Keratinocyte (primary cell): ENCODE data around the gene ZBED4. TPM values are rescaled to one million over a fixed set of nuclear protein-coding genes. Genes with fewer than 3 reads are reported as not detected.

Source experiments
- DNase-seq: peaks from one replicate; pipeline ENCODE4 v3.0.0-alpha.2; 2011; ENCODE audit warnings: low read depth, missing footprints, low spot score
- FAIRE-seq: peaks from 2 replicates; lab custom pipeline; 2011; peaks lifted over from hg19 to GRCh38; lab: Jason Lieb, UNC
- H2AFZ ChIP-seq: 2 replicates; pipeline ENCODE4 v1.6.0; 2012; ENCODE audit warnings: low read length, control low read depth, inconsistent platforms; ENCODE audit not compliant: control insufficient read depth
- H3K27ac ChIP-seq: 2 replicates; pipeline ENCODE4 v1.5.1; 2011; ENCODE audit warnings: low read length; ENCODE audit not compliant: control insufficient read depth, insufficient read depth
- H3K27me3 ChIP-seq: 3 replicates; pipeline ENCODE4 v1.6.0; 2011; ENCODE audit warnings: low read length; ENCODE audit not compliant: control insufficient read depth, insufficient read depth; ENCODE audit errors: extremely low read depth
- H3K36me3 ChIP-seq, 2 experiments: 2 replicates in 1 of 2; 3 replicates in 1 of 2; pipeline ENCODE4 v1.5.1; 2011; ENCODE audit warnings: low read length in 2 of 2, mild to moderate bottlenecking in 1 of 2; ENCODE audit not compliant: control insufficient read depth in 2 of 2, insufficient read depth in 2 of 2; ENCODE audit errors: extremely low read depth in 1 of 2
- H3K4me1 ChIP-seq: 3 replicates; pipeline ENCODE4 v1.5.1; 2011; ENCODE audit warnings: low read length; ENCODE audit not compliant: control insufficient read depth, insufficient read depth; ENCODE audit errors: extremely low read depth
- H3K4me2 ChIP-seq: 3 replicates; pipeline ENCODE4 v1.6.0; 2011; ENCODE audit warnings: low read depth, low read length; ENCODE audit not compliant: control insufficient read depth, insufficient read depth; ENCODE audit errors: extremely low read depth
- H3K4me3 ChIP-seq, 3 experiments: fragments of 200-600 bp in 1 of 3; sonication (generic) in 1 of 3; 2 replicates in 2 of 3; 3 replicates in 1 of 3; pipeline ENCODE4 v1.5.1; 2011 to 2016; ENCODE audit warnings: low read length in 3 of 3, mild to moderate bottlenecking in 3 of 3, control low read depth in 2 of 3, inconsistent platforms in 1 of 3, low read depth in 1 of 3, mixed read lengths in 1 of 3, mixed run types in 1 of 3, moderate library complexity in 1 of 3; ENCODE audit not compliant: control insufficient read depth in 2 of 3, insufficient read depth in 2 of 3; ENCODE audit errors: extremely low read depth in 1 of 3
- H3K79me2 ChIP-seq: 2 replicates; pipeline ENCODE4 v1.6.0; 2012; ENCODE audit warnings: low read length; ENCODE audit not compliant: control insufficient read depth, insufficient read depth
- H3K9ac ChIP-seq: 3 replicates; pipeline ENCODE4 v1.6.0; 2011; ENCODE audit warnings: low read length; ENCODE audit not compliant: control insufficient read depth, insufficient read depth; ENCODE audit errors: extremely low read depth
- H3K9me1 ChIP-seq: 3 replicates; pipeline ENCODE4 v1.6.0; 2011; ENCODE audit warnings: low read length; ENCODE audit not compliant: control insufficient read depth, insufficient read depth; ENCODE audit errors: extremely low read depth
- H3K9me3 ChIP-seq: 2 replicates; pipeline ENCODE4 v1.5.1; 2012; ENCODE audit warnings: low read depth, low read length; ENCODE audit not compliant: control insufficient read depth
- H4K20me1 ChIP-seq: 3 replicates; pipeline ENCODE4 v1.6.0; 2011; ENCODE audit warnings: low read length; ENCODE audit not compliant: control insufficient read depth, insufficient read depth; ENCODE audit errors: extremely low read depth
- EZH2 ChIP-seq: IDR thresholded peaks from one replicate; pipeline ENCODE4 v1.6.1; 2012; ENCODE audit warnings: inconsistent platforms, mild to moderate bottlenecking, low read length, moderate library complexity
- dilution Hi-C: fragments of 300-500 bp; cut with MboI; formaldehyde crosslinking; loops from one replicate; pipeline ENCODE4 v1.7.0; 2020; ENCODE audit warnings: low sequenced_read_pairs; ENCODE audit not compliant: extremely low pct_ligation_motif_present
- polyA plus RNA-seq, 5 experiments: library from polyadenylated mRNA; depleted of rRNA in 3 of 5; stranded (reverse) in 3 of 5; stranded (forward) in 1 of 5; unstranded in 1 of 5; fragments of >200 nt; gene quantifications; 1 replicate in 1 of 5; 2 replicates in 3 of 5; 3 replicates in 1 of 5; pipeline versions ENCODE4 v1.2.1 to v1.2.3, GENCODE V29; 2011 to 2012; ENCODE audit warnings: missing spikeins in 2 of 5, low read depth in 1 of 5, low replicate concordance in 1 of 5
- TF ChIP-seq, protein P1 (sequence below), 3 experiments: IDR thresholded peaks in 1 of 3; conservative IDR thresholded peaks in 1 of 3; optimal IDR thresholded peaks in 1 of 3; 2 replicates in 2 of 3; 3 replicates in 1 of 3; pipeline versions ENCODE3 to v1.5.1; 2011; ENCODE audit warnings: low read length in 3 of 3, mild to moderate bottlenecking in 3 of 3, moderate library complexity in 2 of 3, control low read depth in 1 of 3, inconsistent platforms in 1 of 3; ENCODE audit not compliant: insufficient read depth in 2 of 3; ENCODE audit errors: extremely low read depth in 1 of 3

Gene ZBED4
- polyA plus RNA-seq, 1 donor (not counting 4 experiments of a cell fraction or from before 2014, with no cell fraction given): 7.1 TPM

DNA sequence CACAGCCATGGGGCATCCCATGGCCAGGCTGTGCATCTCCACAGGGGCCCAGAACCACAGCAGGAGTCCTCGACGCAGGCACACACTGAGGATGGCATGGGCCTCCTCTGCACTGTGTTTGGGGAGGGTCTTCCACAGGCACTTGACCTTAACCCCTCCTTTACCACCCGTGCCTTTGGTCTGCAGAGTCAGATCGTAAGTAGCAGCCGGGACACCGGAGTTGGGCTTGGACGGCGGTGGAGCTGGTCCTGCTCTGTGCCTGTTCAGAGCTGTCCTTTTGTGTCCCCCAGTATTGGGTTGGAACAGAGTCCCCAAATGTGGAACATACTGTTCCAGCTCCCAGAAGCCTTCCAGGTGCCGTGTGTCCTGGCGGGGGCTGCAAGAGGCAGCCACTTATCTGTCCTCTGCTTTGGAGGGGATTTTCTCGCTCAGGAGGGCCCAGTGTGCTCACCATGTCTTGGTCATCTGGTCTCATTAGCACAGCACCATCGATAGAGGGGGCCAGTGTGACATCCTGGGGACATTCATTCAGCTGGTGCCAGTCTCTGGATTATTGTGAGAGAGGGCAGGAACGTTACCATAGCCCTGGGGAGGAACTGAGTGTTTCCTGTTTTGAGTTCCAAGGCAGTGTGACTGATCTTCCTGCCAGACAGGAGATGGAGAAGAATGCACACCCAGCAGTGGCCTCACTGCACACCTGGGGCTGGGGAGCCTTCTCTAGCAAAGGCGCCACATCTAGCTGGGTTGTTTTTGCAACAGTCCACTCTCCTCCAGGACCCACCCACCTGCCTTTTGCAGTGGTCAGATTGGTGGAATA lies 77.2 kb downstream of the ZBED4 start:
- H3K4me2 ChIP-seq: no peak overlapping the region
- peaks cover 0 to 12% of the 10 kb centered on the region in 2 experiments for H3K36me3 ChIP-seq
- H3K4me1 ChIP-seq: peaks cover 19% of the 10 kb centered on the region
- no peaks in the 10 kb centered on the region for H4K20me1 ChIP-seq
- H3K9ac ChIP-seq: no peak overlapping the region
- DNase-seq: no peak
- H3K9me1 ChIP-seq: no peaks in the 10 kb centered on the region
- no peaks in the 10 kb centered on the region for H3K9me3 ChIP-seq
- no peak overlapping the region for H3K4me3 ChIP-seq
- no peaks in the 10 kb centered on the region for H3K79me2 ChIP-seq
- dilution Hi-C loops: no loop called here
- peak; percentile 74 for FAIRE-seq
- no peak overlapping the region for H2AFZ ChIP-seq
- H3K27ac ChIP-seq: no peak overlapping the region
- peaks cover 8% of the 10 kb centered on the region for H3K27me3 ChIP-seq
- no peak for TF ChIP-seq EZH2
- TF ChIP-seq, protein P1, sequence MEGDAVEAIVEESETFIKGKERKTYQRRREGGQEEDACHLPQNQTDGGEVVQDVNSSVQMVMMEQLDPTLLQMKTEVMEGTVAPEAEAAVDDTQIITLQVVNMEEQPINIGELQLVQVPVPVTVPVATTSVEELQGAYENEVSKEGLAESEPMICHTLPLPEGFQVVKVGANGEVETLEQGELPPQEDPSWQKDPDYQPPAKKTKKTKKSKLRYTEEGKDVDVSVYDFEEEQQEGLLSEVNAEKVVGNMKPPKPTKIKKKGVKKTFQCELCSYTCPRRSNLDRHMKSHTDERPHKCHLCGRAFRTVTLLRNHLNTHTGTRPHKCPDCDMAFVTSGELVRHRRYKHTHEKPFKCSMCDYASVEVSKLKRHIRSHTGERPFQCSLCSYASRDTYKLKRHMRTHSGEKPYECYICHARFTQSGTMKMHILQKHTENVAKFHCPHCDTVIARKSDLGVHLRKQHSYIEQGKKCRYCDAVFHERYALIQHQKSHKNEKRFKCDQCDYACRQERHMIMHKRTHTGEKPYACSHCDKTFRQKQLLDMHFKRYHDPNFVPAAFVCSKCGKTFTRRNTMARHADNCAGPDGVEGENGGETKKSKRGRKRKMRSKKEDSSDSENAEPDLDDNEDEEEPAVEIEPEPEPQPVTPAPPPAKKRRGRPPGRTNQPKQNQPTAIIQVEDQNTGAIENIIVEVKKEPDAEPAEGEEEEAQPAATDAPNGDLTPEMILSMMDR (optimal IDR thresholded peaks at IDR 0.05 in 1 of 3, IDR thresholded peaks at IDR 0.05 in 1 of 3, conservative IDR thresholded peaks at IDR 0.05 in 1 of 3; ENCODE audit: extremely low read depth in 1 of 3, insufficient read depth in 2 of 3, low read length in 3 of 3): peak in 2 of 3 experiments; percentile 24 to 77

DNA sequence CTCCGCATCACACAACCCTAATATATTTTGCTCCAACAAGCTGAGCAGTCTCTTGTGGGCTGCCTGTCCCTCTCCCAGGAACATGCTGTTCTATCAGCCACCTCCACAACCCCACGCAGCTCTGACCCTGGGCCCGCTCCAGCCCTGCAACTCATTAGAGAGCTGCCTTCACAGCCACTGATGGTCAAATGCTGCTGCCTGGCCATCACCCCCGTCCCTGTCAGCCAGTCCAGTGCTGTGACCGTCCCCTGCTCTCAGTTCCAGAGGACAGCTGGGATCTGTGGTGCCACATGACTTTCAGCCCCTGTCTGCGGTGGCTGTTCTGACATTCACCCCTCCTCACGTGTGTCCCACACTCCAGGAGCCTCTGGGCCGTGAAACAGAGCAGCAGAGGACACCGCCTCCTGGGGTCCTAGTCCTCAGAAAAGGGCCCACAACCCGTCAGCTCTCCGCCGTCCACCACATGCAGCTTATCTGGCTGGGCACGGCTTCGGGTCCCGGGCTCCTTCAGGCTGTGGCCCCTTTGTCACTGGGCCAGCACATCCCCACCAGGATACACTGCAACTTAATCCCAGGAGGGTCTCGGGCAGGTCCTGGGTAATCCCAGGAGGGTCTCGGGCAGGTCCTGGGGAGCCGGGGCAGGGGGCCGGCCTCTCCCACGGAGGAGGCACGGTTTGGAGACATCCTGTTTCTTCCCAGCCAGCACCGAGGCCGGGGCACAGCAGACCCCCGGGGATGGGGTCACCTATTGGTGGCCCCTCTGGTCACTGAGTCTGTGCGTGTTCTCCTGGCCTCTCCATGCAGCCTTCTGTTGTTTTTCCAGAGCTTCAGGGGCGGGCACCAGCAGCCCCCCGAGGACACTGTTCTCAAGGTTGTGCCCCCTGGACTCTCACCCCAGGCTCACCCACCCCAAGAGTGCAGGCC lies 79.9 kb downstream of the ZBED4 start:
- no peaks in the 10 kb centered on the region for H3K79me2 ChIP-seq
- dilution Hi-C loops: no loop called here
- peaks cover 14% of the 10 kb centered on the region for H3K27me3 ChIP-seq
- no peak overlapping the region for H3K4me3 ChIP-seq
- no peak overlapping the region for H3K27ac ChIP-seq
- H3K9me3 ChIP-seq: no peaks in the 10 kb centered on the region
- no peak for TF ChIP-seq EZH2
- H3K9me1 ChIP-seq: no peaks in the 10 kb centered on the region
- H3K9ac ChIP-seq: no peak overlapping the region
- H3K36me3 ChIP-seq: no peaks in the 10 kb centered on the region
- FAIRE-seq (no peak), DNase-seq (no peak)
- H2AFZ ChIP-seq: no peak overlapping the region
- H3K4me2 ChIP-seq: no peak overlapping the region
- peaks cover 22% of the 10 kb centered on the region for H3K4me1 ChIP-seq
- no peaks in the 10 kb centered on the region for H4K20me1 ChIP-seq
